Measurements from ENCODE around the gene ADIPOQ. TPM values are rescaled to one million over a fixed set of nuclear protein-coding genes. Genes with fewer than 3 reads are reported as not detected.

ADIPOQ gene
- total RNA-seq, 3 donors from 2014 or later (not counting 1 experiment from before 2014, with no cell fraction given) = not detected

DNA sequence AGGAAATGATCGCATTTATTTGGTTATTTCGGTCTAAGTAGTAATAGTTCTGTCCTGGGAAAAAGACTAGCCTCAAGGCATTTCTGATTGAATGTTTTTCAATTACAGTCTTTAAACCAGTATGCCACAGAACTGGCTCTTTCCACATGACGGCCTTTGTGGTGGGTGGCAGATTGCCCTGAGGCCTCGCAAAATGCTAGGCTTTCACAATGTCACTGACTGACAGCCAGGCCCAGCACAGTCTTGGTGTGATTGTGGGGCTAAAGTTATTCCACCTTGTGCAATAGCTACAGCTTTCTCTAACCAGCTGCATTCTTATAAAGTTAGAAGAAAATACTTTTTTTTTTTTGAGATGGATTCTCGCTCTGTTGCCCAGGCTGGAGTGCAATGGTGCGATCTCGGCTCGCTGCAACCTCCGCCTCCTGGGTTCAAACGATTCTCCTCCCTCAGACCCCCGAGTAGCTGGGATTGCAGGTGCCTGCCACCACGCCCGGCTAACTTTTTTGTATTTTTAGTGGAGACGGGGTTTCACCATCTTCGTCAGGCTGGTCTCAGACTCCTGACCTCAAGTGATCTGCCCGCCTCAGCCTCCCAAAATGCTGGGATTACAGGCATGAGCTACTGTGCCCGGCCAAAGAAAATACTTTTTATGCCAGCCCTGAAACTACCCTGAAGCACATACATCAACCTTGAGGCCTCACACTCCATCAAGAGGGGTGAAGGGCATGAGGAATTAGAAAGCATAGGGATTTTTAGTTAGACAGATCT lies 2.5 kb upstream of the ADIPOQ start:
- Histone ChIP-seq H3K9me3 (ENCODE audit: control insufficient read depth, insufficient read depth, low read length) (no peaks in the 10 kb centered on the region), H3K4me3 (ENCODE audit: low read length) (no peak overlapping the region), H3K27ac (ENCODE audit: low read length) (no peak overlapping the region), H3K36me3 (ENCODE audit: control insufficient read depth, insufficient read depth, low read length) (no peaks in the 10 kb centered on the region), H3K27me3 (ENCODE audit: control insufficient read depth, insufficient read depth, low read length) (no peaks in the 10 kb centered on the region), H3K4me1 (ENCODE audit: control insufficient read depth, insufficient read depth, low read length) (no peaks in the 10 kb centered on the region)
- DNase-seq (no peak), ATAC-seq (no peak)
- no peaks in the 10 kb centered on the region for H3K9me3 Mint-ChIP-seq
- H3K27ac Mint-ChIP-seq = no peak overlapping the region
- WGBS (ENCODE audit: insufficient coverage) = 91% methylated on average over 17 of the region's 17 CpGs
- intact Hi-C loops (cut with micrococcal nuclease) = no loop called here
- peaks cover 3 to 10% of the 10 kb centered on the region in 2 donors for H3K27me3 Mint-ChIP-seq (ENCODE audit: low read depth in 2 of 2)
- H3K4me1 Mint-ChIP-seq = no peaks in the 10 kb centered on the region
- no peak overlapping the region for H3K4me3 Mint-ChIP-seq
- TF ChIP-seq, protein P1, sequence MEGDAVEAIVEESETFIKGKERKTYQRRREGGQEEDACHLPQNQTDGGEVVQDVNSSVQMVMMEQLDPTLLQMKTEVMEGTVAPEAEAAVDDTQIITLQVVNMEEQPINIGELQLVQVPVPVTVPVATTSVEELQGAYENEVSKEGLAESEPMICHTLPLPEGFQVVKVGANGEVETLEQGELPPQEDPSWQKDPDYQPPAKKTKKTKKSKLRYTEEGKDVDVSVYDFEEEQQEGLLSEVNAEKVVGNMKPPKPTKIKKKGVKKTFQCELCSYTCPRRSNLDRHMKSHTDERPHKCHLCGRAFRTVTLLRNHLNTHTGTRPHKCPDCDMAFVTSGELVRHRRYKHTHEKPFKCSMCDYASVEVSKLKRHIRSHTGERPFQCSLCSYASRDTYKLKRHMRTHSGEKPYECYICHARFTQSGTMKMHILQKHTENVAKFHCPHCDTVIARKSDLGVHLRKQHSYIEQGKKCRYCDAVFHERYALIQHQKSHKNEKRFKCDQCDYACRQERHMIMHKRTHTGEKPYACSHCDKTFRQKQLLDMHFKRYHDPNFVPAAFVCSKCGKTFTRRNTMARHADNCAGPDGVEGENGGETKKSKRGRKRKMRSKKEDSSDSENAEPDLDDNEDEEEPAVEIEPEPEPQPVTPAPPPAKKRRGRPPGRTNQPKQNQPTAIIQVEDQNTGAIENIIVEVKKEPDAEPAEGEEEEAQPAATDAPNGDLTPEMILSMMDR (IDR thresholded peaks at IDR 0.05) = no peak
- no peaks in the 10 kb centered on the region for H3K36me3 Mint-ChIP-seq

GRCh38 chr3:186841620-186842019 lies 890 bp upstream of the ADIPOQ start:
- Mint-ChIP-seq H3K9me3 (no peaks in the 10 kb centered on the region), H3K4me3 (no peak overlapping the region), H3K27me3 (ENCODE audit: low read depth in 2 of 2) (peaks cover 12% of the 10 kb centered on the region in 2 donors), H3K36me3 (no peaks in the 10 kb centered on the region), H3K27ac (no peak overlapping the region), H3K4me1 (no peaks in the 10 kb centered on the region)
- intact Hi-C loops (cut with micrococcal nuclease) = no loop called here
- no peak overlapping the region for H3K27ac ChIP-seq (ENCODE audit: low read length)
- 87% methylated on average over 3 of the region's 4 CpGs for WGBS (ENCODE audit: insufficient coverage)
- no peak for DNase-seq
- no peak overlapping the region for H3K4me3 ChIP-seq (ENCODE audit: low read length)
- no peaks in the 10 kb centered on the region for H3K4me1 ChIP-seq (ENCODE audit: control insufficient read depth, insufficient read depth, low read length)
- no peaks in the 10 kb centered on the region for H3K36me3 ChIP-seq (ENCODE audit: control insufficient read depth, insufficient read depth, low read length)
- H3K27me3 ChIP-seq (ENCODE audit: control insufficient read depth, insufficient read depth, low read length) = no peaks in the 10 kb centered on the region
- H3K9me3 ChIP-seq (ENCODE audit: control insufficient read depth, insufficient read depth, low read length) = no peaks in the 10 kb centered on the region
- ATAC-seq = no peak
- TF ChIP-seq, protein P1 (IDR thresholded peaks at IDR 0.05) = no peak

DNA sequence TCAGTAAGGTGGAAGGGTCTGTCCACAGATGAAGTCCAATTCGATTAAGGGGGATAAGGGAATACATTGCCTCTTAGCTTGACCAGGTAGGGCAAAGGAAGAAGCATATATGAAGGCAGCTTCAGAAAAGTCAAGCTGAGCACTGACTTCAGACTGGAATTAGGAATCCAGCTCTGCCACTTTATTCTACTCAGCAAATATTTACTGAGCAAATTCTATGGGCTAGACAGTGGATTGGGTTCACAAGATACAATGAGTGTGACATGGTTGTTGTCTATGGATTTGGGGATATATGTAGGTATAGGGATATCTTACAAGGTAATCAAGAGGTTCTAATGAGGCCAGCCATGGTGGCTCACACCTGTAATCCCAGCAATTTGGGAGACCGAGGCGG lies 526 bp downstream of the ADIPOQ start:
- Mint-ChIP-seq H3K9me3 (no peaks in the 10 kb centered on the region), H3K4me3 (no peak overlapping the region), H3K4me1 (no peaks in the 10 kb centered on the region), H3K27ac (no peak overlapping the region), H3K36me3 (no peaks in the 10 kb centered on the region), H3K27me3 (ENCODE audit: low read depth in 2 of 2) (peaks cover 17 to 20% of the 10 kb centered on the region in 2 donors)
- Histone ChIP-seq H3K4me1 (ENCODE audit: control insufficient read depth, insufficient read depth, low read length) (no peaks in the 10 kb centered on the region), H3K27me3 (ENCODE audit: control insufficient read depth, insufficient read depth, low read length) (no peaks in the 10 kb centered on the region), H3K27ac (ENCODE audit: low read length) (no peak overlapping the region), H3K4me3 (ENCODE audit: low read length) (no peak overlapping the region), H3K36me3 (ENCODE audit: control insufficient read depth, insufficient read depth, low read length) (no peaks in the 10 kb centered on the region), H3K9me3 (ENCODE audit: control insufficient read depth, insufficient read depth, low read length) (no peaks in the 10 kb centered on the region)
- intact Hi-C loops (cut with micrococcal nuclease) = no loop called here
- ATAC-seq = no peak
- no peak for DNase-seq
- TF ChIP-seq, protein P1 (IDR thresholded peaks at IDR 0.05) = no peak
- 94% methylated on average over 3 of the region's 3 CpGs for WGBS (ENCODE audit: insufficient coverage)

DNA sequence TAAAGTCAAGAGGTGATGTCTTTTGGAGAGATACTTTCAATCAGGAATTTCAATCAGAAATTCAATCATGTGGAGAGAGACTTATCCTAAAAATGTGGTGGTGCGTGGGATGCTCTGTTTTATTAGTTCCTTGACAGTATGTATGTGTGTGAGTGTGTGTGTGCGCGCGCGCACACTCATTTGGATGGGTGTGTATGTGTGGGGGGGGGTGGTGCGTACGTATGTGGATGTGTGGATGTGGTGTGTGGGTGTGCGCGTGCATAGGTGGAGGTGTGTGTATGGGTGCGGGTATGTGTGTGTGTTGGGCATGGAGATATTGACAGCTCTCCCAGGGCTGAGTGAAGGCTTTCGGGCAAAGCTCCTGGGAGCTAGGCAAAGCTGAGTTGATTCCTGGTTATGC lies 2.4 kb downstream of the ADIPOQ start:
- DNase-seq (no peak), ATAC-seq (no peak)
- TF ChIP-seq, protein P1 (IDR thresholded peaks at IDR 0.05) = no peak
- peaks cover 17 to 27% of the 10 kb centered on the region in 2 donors for H3K27me3 Mint-ChIP-seq (ENCODE audit: low read depth in 2 of 2)
- H3K4me1 Mint-ChIP-seq = peaks cover 7 to 9% of the 10 kb centered on the region in 2 donors
- no peaks in the 10 kb centered on the region for H3K4me1 ChIP-seq (ENCODE audit: control insufficient read depth, insufficient read depth, low read length)
- H3K27me3 ChIP-seq (ENCODE audit: control insufficient read depth, insufficient read depth, low read length) = no peaks in the 10 kb centered on the region
- H3K27ac Mint-ChIP-seq = no peak overlapping the region
- H3K9me3 ChIP-seq (ENCODE audit: control insufficient read depth, insufficient read depth, low read length) = no peaks in the 10 kb centered on the region
- no peaks in the 10 kb centered on the region for H3K9me3 Mint-ChIP-seq
- H3K4me3 ChIP-seq (ENCODE audit: low read length) = no peak overlapping the region
- no peak overlapping the region for H3K27ac ChIP-seq (ENCODE audit: low read length)
- 87% methylated on average over 11 of the region's 11 CpGs for WGBS (ENCODE audit: insufficient coverage)
- H3K36me3 ChIP-seq (ENCODE audit: control insufficient read depth, insufficient read depth, low read length) = no peaks in the 10 kb centered on the region
- intact Hi-C loops (cut with micrococcal nuclease) = no loop called here
- H3K4me3 Mint-ChIP-seq = no peak overlapping the region
- no peaks in the 10 kb centered on the region for H3K36me3 Mint-ChIP-seq

Measured in natural killer cell (primary cell).